Vein endothelial cell (primary cell): ENCODE data around the gene FAM174B. TPM values are rescaled to one million over a fixed set of nuclear protein-coding genes. Genes with fewer than 3 reads are reported as not detected.

Source experiments
- total RNA-seq: library from RNA; depleted of rRNA; stranded (reverse); fragments of >200 nt; gene quantifications from 2 replicates; pipeline ENCODE4 v1.2.3, GENCODE V29; 2012

The FAM174B gene
- 28.6 and 39.5 TPM in 2 replicates for total RNA-seq

DNA sequence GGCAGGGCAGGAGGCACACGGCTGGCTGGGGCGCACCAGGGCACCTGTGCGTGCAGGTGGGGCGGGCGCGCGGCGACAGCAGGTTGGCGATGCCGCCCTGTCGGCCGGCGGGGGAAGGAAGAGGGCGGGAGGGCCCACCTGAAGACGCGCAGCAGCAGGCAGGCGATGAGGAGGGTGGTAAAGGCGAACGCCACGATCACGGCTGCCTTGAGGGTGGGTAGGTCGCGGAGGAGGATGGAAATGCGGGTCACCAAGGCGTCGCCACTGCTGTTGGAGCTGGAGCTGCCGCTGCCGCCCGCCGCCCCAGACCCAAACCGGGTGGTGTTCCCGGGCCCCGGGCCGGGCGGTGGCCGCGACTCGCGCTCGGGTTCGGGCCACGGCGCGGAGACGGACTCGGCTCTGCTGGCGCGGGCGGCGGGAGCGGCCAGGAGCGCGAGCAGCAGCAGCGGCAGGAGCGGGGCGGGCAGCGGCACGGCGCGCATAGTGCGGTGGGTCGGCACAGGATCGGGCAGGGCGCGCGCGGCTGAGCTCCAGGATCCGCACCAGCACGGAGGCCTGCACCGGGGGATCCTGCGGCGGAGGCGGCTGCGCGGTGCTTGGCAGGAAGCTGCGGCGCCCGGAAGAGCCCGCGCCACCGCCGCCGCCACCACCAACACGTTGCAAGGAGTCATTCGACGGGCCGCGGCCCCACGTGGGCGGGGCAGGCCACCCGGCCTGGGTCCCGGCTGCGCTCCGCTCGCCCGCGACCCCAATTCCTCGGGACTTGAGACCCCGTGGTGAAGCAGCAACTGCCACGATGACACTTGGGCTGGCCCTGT lies at the start of gene FAM174B:
FAM174B (minus strand) TSS at position 598 of the 818 bp plus-strand sequence.

Other genes starting within 250 kb of the FAM174B start
- gene CHD2, start 244.5 kb upstream of the FAM174B start, total RNA-seq: 72.8 and 81.6 TPM in 2 replicates